Stimulated activated naive CD4-positive, alpha-beta T cell treated with Interleukin-2 at 50 U/mL for 16 hours (primary cell): Measurements from ENCODE around the gene HNRNPH2.

Experiments used
- DNase-seq: peaks from one replicate; lab custom pipeline; 2025; lab: John Stamatoyannopoulos, UW

Gene HNRNPH2

DNA sequence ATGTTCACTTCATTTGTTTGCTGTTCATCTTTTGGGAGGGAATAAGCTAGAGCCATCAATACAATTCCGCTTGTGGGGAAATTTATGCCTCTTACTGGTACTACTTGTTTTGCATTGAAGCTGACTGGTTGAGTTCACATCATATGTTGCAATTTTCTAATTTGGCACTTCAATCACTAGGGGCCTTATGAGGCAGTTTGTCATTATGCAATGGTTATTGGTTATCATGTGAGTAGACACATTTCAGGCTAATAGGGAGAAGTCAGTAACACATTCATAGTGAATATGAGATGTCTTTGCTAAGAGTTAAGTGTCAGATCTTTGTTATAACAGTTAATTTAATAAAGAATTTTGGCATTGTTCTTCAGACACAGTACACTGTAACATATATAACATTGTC lies 12.2 kb upstream of the HNRNPH2 start:
- DNase-seq, result no peak

DNA sequence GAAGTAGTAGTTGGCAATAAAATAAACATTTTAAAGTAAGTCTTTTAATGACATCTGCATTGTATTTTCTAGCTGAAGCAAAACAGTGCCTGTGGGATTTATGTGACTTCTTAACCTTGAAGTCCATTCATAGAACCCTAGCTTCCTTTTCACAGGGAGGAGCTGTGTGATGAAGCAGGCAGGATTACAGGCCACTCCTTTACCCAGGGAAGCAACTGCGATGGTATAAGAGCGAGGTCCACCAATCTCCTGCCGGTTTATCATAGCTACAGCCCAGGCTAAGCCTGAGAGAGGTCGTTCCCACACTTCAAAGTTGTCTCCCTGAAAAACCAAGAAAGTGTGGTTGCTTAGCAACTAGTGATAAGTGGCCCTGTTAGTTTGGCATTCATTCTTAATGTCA lies 10.2 kb upstream of the HNRNPH2 start:
- DNase-seq, result no peak

DNA sequence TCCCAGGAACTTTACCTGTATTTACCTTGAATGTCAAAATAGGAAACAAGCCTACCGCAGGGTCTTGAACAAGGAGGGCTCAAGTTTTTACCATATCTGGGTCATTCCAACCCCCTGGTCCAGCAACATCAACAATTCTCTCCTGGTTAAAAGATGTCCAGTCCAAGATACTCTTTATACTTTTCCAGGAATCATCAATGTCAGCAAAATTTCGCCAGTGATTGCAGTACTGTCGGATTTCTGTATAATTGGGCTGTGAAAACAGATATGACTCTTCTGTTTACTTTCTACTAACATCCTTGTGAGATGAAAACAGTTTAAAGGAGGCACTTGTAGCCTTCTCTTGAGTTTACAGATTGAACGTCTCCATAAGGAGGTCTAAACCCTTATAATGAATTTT lies 9.3 kb upstream of the HNRNPH2 start:
- DNase-seq, result no peak

DNA sequence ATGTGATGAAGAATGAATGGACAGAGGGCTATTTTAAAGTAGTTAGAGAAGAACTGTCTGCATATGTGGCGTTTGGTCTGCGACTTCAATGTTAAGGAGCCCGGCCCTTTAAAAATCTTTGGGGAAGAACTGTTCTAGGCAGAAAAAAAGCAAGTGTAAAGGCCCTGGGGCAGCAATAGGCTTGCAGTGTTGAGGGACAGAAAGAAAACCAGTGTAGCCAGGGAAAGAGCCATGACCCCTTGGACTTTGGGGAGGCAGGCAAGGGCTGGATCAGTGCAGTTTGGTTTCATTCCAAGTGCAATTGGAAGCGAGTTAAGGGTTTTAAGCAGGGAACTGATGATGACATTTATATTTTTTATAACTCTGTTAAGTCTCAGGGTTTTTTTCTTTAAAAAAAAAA lies 8.2 kb upstream of the HNRNPH2 start:
- no peak for DNase-seq

DNA sequence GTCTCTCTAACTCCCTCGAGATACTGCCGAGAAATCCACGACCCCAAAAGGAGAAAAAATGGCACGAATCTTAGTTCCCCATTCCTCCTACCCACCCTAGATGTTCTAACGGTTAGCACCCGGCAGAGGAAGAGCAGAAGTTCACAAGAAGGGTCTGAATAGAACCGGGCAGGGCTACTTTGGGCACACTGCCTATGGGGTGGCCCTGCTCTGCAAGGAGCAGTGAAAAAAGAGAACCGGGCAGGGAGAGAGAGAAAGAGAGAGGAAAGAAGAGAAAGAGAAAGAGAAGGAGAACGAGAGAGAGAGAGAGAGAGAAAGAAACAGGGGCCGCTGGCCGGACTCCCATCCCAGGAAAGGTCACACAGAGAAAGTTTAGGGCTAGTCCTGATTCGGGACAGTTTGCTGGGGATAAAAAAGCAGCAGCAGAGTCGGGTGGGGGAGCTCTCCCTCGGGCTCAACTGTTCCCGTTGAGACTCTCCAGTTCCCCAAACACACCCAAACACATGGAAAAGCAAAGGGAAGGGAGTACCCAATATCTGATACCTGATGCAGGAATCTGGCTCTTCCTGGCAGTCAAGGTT lies 765 bp upstream of the HNRNPH2 start:
- no peak for DNase-seq

DNA sequence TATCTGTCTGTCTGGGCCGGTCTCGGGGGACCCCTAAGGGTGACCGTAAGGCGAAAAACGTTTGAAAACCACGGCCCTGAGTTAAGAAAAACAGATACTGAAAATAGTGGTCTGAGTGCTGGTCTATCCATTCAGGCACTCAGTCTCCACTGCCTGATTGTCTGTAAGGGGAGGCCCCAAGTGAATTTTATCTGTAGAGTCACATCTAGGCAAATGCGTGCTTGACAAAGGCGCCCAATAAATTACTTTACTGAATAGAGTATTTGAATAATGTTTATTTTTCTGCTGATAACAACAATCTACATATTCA lies 465 bp downstream of the HNRNPH2 start:
- DNase-seq, result no peak

DNA sequence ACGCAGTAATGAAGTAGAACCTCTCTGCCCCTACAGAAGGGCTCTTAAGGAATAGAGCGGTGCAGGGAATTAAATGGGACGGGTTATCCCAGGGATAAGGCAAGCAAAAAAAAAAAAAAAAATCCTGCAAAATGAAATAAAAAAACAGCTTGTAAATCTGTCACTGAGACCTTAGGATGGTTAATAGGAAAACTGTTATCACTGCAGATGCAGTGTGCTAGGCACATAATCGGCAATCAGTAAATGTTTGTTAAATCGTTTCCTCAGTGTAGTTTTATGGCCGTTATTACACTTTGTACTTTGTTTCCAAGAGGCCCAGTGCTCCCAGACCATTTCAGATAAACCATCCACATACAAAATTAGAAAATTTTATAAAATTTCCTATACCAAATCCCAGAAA lies 1.0 kb downstream of the HNRNPH2 start:
- DNase-seq, result no peak

DNA sequence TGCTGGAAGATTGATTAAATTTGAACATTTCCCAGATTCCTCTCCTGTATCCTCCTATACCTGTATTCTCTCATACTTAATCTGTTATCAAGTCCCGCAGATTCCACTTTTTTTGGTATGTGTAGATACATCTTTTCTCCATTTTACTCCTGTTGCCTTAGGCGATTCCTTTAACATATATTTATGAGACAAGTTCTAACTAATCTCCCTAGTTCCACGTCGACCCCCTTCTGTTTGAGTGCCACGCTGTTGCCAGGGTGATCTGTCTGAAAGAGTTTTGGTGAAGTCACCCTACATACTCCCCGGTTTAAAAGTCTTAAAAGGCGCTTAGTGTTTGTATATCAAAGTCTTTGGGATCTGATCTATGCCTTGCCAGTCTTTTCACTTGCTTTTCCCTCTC lies 2.4 kb downstream of the HNRNPH2 start:
- no peak for DNase-seq

DNA sequence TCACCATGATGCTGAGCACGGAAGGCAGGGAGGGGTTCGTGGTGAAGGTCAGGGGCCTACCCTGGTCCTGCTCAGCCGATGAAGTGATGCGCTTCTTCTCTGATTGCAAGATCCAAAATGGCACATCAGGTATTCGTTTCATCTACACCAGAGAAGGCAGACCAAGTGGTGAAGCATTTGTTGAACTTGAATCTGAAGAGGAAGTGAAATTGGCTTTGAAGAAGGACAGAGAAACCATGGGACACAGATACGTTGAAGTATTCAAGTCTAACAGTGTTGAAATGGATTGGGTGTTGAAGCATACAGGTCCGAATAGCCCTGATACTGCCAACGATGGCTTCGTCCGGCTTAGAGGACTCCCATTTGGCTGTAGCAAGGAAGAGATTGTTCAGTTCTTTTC lies 4.0 kb downstream of the HNRNPH2 start:
- DNase-seq, result no peak

DNA sequence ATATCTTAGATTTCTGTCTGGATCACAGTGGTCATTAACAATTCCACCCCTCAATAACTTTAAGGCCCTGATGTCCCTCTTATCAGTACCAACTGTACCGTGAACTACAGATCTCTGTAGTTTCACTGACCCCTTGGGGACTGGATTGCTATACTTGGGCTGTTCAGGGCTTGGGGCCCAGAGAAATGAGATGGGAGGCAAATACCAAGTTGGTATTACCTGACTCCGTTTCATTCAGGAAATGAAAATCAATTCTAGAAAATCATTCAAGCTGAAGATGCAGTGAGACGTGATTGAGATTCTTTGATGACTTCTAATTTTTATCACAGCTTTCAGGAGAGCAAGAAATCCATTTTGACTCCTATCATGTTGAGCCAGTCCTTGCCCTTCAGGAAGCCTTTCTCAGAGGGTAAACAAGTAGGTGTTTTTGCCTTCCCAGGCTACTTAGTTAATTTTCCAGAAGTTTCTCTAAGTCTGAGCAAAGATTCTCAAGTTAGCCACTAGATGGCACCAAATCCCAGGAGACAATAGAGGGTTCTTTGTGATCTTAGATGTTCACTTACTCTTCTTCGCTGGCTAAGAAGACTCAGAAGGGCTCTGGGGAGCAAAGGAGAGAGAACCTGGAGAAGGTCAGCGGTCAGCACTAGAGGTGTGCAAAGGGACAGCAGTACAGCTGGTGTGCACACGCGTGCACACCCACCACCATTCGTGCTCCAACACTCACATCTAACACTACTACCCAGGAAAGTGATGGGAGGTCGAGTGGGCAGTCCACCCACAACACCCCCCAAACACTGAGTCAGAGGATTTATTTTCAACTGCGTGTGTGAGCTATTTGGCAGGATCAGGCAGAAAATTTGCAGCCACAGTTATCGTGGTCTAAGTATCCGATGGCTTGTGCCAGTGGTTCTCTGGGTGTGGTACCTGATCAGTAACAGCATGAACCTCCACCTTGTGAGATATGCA lies 7.4 kb downstream of the HNRNPH2 start:
- no peak for DNase-seq

DNA sequence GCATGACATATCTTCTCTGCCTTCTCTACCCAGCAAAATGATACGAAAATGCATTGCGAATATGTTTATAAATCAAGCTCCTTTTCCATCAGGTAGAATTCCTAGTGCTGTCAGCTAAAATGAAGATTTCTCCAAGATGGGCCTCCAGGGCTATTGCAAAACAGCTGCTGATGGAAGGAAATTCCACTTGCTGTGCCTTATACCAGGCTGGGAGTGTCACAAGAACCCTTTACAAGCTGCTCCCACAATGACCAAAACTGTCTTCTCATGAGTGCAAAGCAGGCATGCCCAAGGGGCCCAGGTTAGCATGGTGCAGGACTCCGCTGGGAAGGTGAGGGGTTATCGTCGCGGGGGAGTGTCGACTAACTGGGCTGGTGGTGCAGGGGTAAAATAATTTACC lies 8.7 kb downstream of the HNRNPH2 start:
- no peak for DNase-seq

DNA sequence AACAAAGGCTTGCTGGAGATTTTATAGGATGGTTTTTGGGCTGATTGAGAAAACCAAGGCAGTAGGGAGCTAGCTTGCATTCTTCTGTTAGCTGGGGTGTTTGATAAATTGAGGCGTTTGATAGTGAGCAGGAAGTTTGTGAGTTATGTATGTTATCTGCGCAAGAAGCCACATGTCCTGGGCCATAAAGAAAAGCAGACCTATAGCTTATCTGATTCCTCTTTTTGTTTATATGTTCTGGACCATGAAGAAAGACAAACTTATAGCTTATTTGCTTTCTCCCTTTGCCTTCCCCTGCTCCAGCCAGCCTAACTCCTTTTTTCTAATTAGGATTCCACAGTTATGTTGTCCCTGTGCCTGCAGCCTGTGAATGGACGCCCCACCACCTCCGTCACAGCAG lies 9.2 kb downstream of the HNRNPH2 start:
- no peak for DNase-seq

DNA sequence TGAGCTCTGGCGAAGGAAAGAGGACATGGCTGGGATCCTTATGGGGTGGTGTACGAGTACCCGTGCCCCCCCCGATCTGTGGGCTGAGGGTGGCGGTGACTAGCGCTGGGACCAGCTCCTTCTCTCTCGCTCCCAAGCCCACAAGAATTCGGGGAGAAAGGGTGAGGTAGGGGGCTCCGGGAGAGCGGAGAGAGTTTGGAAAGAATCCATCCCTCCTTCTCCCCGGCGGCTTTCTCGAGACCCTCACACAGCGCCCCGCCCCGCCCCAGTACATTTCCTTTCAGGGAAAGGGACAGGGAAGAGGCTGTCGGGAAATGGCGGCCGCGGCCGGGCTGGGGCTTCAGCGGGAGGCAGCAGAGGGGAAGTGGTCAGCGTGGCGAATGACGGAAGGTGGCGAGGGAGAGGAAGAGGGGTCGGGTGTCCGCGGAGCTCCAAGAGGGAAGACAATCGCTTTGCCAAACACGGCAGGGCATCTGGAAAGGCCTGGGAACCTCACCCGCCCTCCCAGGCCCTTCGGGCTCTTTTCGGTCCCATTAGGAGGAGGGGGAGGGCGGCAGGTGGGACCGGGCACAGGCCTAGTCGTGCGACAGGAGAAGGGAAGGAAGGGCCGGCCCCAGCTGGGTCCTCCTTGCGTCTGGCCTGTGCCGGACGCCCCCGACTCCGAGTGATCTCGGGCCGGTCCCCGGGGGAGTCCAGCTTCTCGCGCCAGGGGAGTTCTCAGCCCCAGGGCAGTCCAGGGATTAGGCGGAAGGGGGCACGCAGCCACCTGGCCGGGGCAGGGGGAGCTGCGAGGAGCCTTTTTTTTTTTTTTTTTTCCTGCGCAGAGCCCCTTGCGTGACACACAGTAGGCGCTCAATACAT lies 10.2 kb downstream of the HNRNPH2 start:
- DNase-seq, result no peak

DNA sequence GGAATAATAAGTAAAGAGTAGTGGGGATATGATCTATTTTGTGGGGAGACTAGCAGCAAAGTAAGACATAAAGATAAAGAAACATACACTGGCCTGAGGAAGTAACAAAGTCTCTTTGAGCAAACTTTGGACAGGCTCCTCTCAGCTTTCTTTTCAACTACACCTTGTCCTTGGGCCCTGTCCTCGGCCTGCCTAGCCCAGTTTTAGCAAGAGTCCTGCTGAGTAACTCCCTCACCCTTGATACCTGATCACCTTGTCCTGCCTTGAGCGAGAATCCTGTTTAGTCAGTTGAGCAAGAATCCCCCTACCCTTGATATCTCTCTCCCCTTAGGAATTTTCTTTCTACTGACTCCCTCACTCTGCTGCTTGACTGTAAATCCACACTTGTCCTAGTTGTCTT lies 11.5 kb downstream of the HNRNPH2 start:
- no peak for DNase-seq

DNA sequence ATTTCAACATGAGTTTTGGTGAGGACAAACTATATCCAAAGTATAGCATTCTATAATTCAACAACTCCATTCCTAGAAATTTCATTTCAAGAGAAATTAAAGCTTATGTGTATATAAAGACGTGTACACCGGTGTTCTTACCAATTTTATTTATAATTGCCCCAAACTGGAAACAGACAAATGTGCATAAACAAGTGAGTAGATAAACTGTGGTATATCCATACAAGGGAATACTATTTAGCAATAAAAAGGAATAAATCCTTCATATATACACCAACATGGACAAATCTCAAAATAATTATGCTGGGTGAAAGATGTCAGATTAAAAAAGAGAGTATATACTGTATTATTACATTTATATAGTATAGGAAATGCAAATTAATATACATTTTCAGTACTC lies 19.9 kb downstream of the HNRNPH2 start:
- no peak for DNase-seq

DNA sequence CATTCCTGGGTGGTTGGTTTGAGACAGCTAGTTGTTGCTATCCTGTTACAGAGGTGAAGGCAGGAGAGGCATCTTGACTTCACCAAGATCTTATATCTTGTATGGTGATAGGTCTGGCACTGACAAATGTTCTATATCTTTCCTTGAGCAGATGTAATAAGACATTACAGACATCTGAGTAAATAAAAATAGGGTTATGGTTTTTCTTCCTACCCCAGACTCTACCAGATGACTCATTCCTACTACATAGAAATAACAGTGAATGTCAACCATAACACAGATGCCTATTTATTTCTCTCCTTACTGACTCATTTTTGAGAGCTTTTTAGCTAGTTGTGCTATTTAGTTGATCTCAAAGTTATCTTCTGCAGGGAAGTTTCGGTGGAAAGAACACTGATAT lies 21.9 kb downstream of the HNRNPH2 start:
- DNase-seq, result no peak

DNA sequence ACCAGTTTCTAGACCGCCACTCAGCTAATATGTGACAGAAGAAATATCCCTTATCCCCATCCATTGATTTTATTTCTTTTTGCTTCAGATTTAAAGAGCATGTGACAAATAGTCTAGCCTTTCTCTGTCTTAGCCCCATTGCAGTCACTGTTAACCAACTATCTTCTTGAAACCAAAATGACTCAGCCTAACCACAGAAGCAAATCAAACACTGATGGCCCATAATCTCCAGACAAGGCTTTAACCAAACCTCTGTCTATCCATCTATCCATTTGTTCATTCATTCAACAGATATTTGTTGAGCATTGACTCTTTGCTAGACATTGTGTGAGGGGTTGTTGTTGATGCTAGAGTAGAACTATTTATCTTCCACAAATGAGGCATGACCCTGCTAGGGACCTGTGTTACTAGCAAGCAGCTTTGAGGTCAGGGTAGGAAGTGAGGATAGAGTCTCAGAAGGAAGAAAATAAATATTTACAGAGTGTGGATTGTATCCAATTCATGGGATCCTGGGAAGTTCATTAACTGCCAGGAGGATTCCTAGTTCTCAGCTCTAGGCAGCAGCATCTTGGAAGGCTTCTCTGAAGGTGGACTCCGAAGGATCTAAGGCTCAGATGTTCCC lies 22.5 kb downstream of the HNRNPH2 start:
- no peak for DNase-seq

DNA sequence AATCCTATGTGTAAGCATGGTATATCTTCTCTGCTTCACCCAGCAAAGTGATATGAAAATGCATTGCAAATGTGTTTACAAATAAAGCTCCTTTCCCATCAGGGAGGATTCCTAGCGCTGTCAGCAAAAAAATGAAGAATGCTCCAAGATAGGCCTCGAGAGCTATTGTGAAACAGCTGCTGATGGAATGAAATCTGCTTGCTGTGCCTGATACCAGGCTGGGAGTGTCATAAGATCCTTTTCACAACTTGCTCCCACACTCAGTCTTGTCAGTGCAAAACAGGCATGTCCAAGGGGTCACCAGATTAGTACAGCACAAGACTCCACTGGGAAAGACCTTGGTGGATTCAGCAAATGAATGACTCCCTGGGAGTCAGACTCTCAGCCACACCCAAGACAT lies 34.1 kb downstream of the HNRNPH2 start:
- no peak for DNase-seq

DNA sequence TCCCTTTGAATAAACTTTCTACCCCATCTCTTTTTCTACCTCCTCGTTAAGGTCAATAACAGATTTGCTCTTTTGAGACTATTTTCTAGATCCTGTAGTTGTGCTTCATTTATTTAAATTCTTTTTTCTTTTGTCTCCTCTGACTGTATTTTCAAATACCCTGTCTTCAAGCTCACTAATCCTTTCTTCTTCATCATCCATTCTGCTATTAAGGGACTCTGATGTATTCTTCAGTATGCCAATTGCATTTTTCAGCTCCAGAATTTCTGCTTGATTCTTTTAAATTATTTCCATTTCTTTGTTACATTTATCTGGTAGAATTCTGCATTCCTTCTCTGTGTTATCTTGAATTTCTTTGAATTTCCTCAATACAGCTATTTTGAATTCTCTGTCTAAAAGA lies 41.3 kb downstream of the HNRNPH2 start:
- DNase-seq, result no peak

DNA sequence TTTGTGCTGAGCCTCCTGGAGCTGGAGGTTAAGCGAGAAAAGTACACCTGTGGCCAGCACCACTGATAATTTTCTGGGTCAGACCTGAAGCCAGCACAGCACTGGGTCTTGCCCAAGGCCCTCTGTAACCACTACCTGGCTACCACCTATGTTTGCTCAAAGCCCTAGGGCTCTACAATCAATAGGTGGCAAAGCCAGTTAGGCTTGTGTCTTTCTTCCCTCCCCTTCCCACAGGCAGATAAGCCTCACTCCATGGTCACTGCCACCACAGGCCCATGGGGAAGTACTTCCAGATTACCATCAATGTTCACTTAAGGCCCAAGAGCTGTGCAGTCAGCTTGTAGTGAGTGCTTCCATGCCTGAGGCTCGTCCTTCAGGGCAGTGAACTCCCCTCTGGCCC lies 42.1 kb downstream of the HNRNPH2 start:
- no peak for DNase-seq

DNA sequence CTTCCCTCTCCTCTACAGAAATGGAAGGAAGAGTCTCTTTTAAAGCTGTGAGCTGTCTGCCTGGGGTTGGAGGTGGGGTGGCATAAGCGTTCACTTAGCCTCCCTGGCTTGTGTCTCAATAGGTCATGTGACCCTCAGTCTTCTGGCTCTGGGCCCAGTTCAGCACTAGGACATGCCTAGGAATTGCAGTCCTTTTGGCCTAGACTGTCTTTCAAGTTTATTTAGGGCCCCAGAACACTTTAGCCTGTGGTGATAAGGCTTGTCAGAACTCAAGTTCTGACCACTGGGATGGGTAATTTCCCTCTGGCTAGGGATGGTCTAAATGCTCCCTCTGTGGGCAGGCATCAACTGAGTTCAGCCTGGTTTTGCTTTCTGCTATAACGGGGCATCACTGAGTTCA lies 42.9 kb downstream of the HNRNPH2 start:
- DNase-seq, result no peak

DNA sequence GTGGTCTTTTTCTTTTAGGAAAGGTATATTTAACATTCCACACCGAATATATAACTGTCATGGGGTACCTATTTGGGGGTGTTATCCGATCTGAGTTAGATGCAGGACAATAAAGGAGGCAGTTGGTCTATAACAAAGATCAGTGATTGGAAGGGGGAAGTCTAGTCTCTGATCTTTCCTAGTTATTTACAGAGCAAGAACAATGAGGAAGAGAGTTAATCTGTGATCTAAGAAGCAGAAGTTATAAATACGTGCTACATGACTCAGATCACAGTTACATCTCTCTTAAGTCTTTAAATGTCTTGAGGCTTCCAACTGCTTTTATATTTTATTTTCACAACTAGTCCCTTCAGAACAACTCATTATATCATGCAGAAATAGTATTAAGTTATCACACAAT lies 44.0 kb downstream of the HNRNPH2 start:
- no peak for DNase-seq

DNA sequence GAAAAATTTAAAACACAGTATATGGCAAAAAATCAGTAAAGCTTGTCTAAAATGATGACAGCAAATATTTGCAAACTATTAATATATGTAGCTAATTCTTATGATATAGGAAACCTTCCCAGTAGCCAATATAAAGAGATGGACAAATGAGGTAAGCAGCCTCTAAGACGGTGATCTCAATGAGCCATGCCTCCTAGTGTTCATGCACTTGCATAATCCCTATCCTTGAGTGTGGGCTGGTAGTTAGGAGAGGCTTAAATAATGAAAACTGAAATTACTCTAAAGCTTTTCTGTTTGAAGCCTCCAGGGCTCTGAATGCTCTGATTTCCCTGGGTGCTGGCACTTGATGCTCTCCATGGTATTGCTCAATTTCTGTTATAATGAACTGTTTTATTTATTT lies 52.6 kb downstream of the HNRNPH2 start:
- no peak for DNase-seq
